ENCODE data around the gene UBASH3B. TPM values are rescaled to one million over a fixed set of nuclear protein-coding genes. Genes with fewer than 3 reads are reported as not detected.

The UBASH3B gene
- total and polyA plus RNA-seq, 2 of the 13 experiments (the other 11 are each of a cell fraction or from before 2014, with no cell fraction given), result 4.4 to 7.6 TPM

DNA sequence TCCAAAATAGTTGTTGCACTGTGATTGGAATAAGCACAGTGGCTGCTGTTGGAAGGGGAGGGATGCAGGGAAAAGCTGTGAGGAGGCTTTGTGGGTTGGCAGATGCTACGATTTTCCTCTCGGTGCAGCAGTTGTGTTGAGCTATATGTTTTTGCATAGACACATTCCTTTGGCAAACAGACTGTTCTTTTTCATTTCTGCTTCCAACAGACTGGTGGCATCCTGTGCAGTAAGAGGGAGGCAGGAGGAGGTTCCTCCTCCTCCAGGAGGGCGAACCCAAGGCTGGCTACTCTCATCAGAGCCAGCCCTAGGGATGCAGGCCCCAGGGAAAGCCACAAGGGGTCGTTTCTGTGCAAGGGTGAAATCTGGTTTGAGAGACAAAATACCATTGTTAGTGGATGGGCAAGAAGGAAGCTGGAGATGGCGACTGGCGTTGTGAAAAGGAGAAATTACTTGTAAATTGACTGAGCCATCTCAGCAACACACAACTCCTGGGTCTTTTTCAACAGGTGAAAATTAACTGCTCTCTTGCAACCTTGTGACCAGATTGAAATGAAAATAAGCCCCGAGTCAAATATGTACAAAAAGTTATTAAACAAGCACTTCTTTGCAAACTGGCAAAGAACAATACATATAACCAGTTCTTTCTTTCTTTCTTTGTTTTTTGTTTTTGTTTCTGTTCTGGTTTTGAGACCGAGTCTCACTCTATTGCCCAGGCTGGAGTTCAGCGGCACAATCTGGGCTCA, 26.5 kb upstream of the UBASH3B start (continued):
- TF ChIP-seq, protein P1, sequence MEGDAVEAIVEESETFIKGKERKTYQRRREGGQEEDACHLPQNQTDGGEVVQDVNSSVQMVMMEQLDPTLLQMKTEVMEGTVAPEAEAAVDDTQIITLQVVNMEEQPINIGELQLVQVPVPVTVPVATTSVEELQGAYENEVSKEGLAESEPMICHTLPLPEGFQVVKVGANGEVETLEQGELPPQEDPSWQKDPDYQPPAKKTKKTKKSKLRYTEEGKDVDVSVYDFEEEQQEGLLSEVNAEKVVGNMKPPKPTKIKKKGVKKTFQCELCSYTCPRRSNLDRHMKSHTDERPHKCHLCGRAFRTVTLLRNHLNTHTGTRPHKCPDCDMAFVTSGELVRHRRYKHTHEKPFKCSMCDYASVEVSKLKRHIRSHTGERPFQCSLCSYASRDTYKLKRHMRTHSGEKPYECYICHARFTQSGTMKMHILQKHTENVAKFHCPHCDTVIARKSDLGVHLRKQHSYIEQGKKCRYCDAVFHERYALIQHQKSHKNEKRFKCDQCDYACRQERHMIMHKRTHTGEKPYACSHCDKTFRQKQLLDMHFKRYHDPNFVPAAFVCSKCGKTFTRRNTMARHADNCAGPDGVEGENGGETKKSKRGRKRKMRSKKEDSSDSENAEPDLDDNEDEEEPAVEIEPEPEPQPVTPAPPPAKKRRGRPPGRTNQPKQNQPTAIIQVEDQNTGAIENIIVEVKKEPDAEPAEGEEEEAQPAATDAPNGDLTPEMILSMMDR (CRISPR knock-in tag; IDR thresholded peaks at IDR 0.05), result peak; percentile 85

DNA sequence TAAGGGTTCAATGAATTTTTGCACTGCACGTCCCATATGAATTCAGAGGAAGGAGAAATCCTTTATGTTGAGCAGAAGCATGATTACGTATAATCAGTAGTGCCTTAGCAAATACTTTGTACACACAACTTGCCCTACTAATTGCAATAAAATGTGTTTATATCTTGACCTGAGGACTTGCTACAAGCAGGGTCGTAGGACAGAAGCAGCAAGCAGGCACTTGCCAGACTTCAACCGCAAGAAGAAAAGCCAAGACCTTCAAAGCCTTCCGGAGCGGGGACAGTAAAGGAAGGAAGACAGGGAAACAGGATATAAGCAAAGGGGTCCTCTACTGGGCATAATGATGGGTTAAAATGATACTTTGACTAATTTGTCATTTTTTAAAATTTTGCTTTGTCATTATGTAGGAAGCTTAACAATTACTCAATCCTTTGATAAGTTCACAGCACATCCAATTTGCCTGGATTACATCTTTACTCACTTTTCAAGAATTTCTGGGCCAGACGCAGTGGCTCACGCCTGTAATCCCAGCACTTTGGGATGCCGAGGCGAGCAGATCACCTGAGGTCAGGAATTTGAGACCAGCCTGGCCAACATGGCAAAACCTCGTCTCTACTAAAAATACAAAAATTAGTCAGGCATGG, 23.2 kb upstream of the UBASH3B start:
- CTCF ChIA-PET (ENCODE audit: low intra/inter-chr PET ratio, low total read pairs), result interaction anchor here (2.4 to 3.1 kb wide), 2 partner anchors 123 to 149 kb away, joined by 25 to 32 read pairs; no protein-coding TSS in a partner anchor
- ATAC-seq (no peak), FAIRE-seq (no peak), DNase-seq (ENCODE audit: low spot score) (no peak)
- POLR2A ChIA-PET, result no interaction called here
- no peaks in the 10 kb centered on the region for H3K9me3 ChIP-seq (ENCODE audit: low read length)
- H3K27me3 ChIP-seq (ENCODE audit: control insufficient read depth in 1 of 2, insufficient read depth in 2 of 2, low read length in 2 of 2), result 0 out of 5 replicates have a peak, but pooled peaks cover 2 to 6% of the 10 kb centered on the region in 2 experiments
- BruUV-seq (replicated peaks), result no TSS peak
- intact Hi-C loops (cut with micrococcal nuclease; ENCODE audit: unreplicated experiment), result no loop called here
- no peaks in the 10 kb centered on the region for H3K36me3 ChIP-seq (replicated peaks in 1 of 2; ENCODE audit: control insufficient read depth in 1 of 2, insufficient read depth in 2 of 2, low read length in 2 of 2)
- H2AFZ ChIP-seq (ENCODE audit: low read length), result no peak overlapping the region
- WGBS (ENCODE audit: low lambda C conversion rate), result 24% methylated on average over 11 of the region's 11 CpGs
- no peak overlapping the region for H3K9ac ChIP-seq (ENCODE audit: insufficient read depth, low read depth, low read length)
- H3K4me2 ChIP-seq (ENCODE audit: low read depth, low read length), result no peak overlapping the region
- TF ChIP-seq ZFP41 (CRISPR knock-in tag; IDR thresholded peaks at IDR 0.05; ENCODE audit: borderline replicate concordance), result no peak
- TF ChIP-seq SRSF9 (IDR thresholded peaks at IDR 0.05; ENCODE audit: borderline replicate concordance, insufficient read depth, low read depth, low read length, poor library complexity, severe bottlenecking), result no peak
- TF ChIP-seq ZNF12 (CRISPR knock-in tag; IDR thresholded peaks at IDR 0.05), result no peak
- no peak for TF ChIP-seq ZBTB1 (CRISPR knock-in tag; IDR thresholded peaks at IDR 0.05; ENCODE audit: borderline replicate concordance)
- in situ Hi-C loops (cut with HindIII; ENCODE audit: extremely low pct_ligation_motif_present, low pct_unique_long_range_greater_than_20kb), result loop anchor here (5.0 kb wide), 2 partner anchors 150 to 220 kb away; no protein-coding TSS in a partner anchor
- H3K4me1 ChIP-seq (ENCODE audit: insufficient read depth, low read length), result peaks cover 12% of the 10 kb centered on the region
- no peaks in the 10 kb centered on the region for H4K20me1 ChIP-seq (ENCODE audit: insufficient read depth, low read length)
- no peaks in the 10 kb centered on the region for H3K79me2 ChIP-seq (ENCODE audit: insufficient read depth, low read length)
- no peak overlapping the region for H3K4me3 ChIP-seq (replicated peaks in 1 of 3; ENCODE audit: insufficient read depth in 1 of 3, low read depth in 2 of 3, low read length in 3 of 3)
- H3K27ac ChIP-seq (ENCODE audit: extremely low read length, insufficient read depth, low read length), result no peak overlapping the region

Measured in HepG2 (cell line).